ENCODE results near the gene HOXA1.

HOXA1 gene

GRCh38 chr7:27064159-27064558, 31.6 kb downstream of the HOXA1 start:
- Histone ChIP-seq H3K9me3 (ENCODE audit: control insufficient read depth, insufficient read depth, low read depth, low read length) (no peaks in the 10 kb centered on the region), H3K4me1 (ENCODE audit: control insufficient read depth, insufficient read depth, low read length) (0 out of 2 replicates have a peak, but pooled peaks cover 2% of the 10 kb centered on the region), H3K36me3 (ENCODE audit: control insufficient read depth in 2 of 2, insufficient read depth in 1 of 2, low read length in 2 of 2) (no peaks in the 10 kb centered on the region), H3K4me3 (ENCODE audit: low read depth, low read length) (no peak overlapping the region), H3K27ac (ENCODE audit: extremely low read depth, low read depth, low read length) (no peak overlapping the region)
- ChIA-PET POLR2A (interaction anchor here (0.6 kb wide), 1 partner anchor 1462 kb away, joined by 4 read pairs; no protein-coding TSS in a partner anchor), CTCF (interaction anchor here (0.6 kb wide), 1 partner anchor 36 kb away, joined by 3 read pairs; no protein-coding TSS in a partner anchor)
- TF ChIP-seq SALL2 (tag by site-specific recombination; IDR thresholded peaks at IDR 0.05; ENCODE audit: borderline replicate concordance), result no peak
- TF ChIP-seq ZNF426 (tag by site-specific recombination; IDR thresholded peaks at IDR 0.05), result no peak
- no peak for TF ChIP-seq ZBTB10 (tag by site-specific recombination; IDR thresholded peaks at IDR 0.05)
- TF ChIP-seq ZNF530 (tag by site-specific recombination; IDR thresholded peaks at IDR 0.05; ENCODE audit: low read depth), result no peak
- TF ChIP-seq YY1 (tag by site-specific recombination; IDR thresholded peaks at IDR 0.05), result no peak

GRCh38 chr7:27062946-27063345, 32.9 kb downstream of the HOXA1 start:
- H3K36me3 ChIP-seq (ENCODE audit: control insufficient read depth in 2 of 2, insufficient read depth in 1 of 2, low read length in 2 of 2), result no peaks in the 10 kb centered on the region
- CTCF ChIA-PET, result no interaction called here
- no peaks in the 10 kb centered on the region for H3K9me3 ChIP-seq (ENCODE audit: control insufficient read depth, insufficient read depth, low read depth, low read length)
- TF ChIP-seq PRDM10 (tag by site-specific recombination; IDR thresholded peaks at IDR 0.05), result no peak
- no peak for TF ChIP-seq HIC1 (tag by site-specific recombination; IDR thresholded peaks at IDR 0.05)
- no peak for TF ChIP-seq ZNF513 (tag by site-specific recombination; IDR thresholded peaks at IDR 0.05)
- no peak for TF ChIP-seq IKZF3 (tag by site-specific recombination; IDR thresholded peaks at IDR 0.05)
- no peak for TF ChIP-seq ZNF133 (tag by site-specific recombination; IDR thresholded peaks at IDR 0.05)
- TF ChIP-seq ZNF626 (tag by site-specific recombination; IDR thresholded peaks at IDR 0.05), result no peak
- TF ChIP-seq ZNF248 (tag by site-specific recombination; IDR thresholded peaks at IDR 0.05), result no peak
- TF ChIP-seq ZNF548 (tag by site-specific recombination; IDR thresholded peaks at IDR 0.05), result no peak
- no peak for TF ChIP-seq ZFP41 (tag by site-specific recombination; IDR thresholded peaks at IDR 0.05; ENCODE audit: borderline replicate concordance)
- TF ChIP-seq SP2 (tag by site-specific recombination; IDR thresholded peaks at IDR 0.05), result no peak
- no peak for TF ChIP-seq ZNF169 (tag by site-specific recombination; IDR thresholded peaks at IDR 0.05)
- no peak for TF ChIP-seq BCL11B (tag by site-specific recombination; IDR thresholded peaks at IDR 0.05; ENCODE audit: low read depth)
- no peak for TF ChIP-seq ZNF426 (tag by site-specific recombination; IDR thresholded peaks at IDR 0.05)
- TF ChIP-seq ZNF366 (tag by site-specific recombination; conservative IDR thresholded peaks at IDR 0.05), result no peak
- TF ChIP-seq ZNF561 (tag by site-specific recombination; IDR thresholded peaks at IDR 0.05; ENCODE audit: borderline replicate concordance), result no peak
- TF ChIP-seq TCF7L2 (IDR thresholded peaks at IDR 0.05; ENCODE audit: borderline replicate concordance, low read depth, low read length), result no peak
- no peak for TF ChIP-seq ZNF138 (tag by site-specific recombination; IDR thresholded peaks at IDR 0.05; ENCODE audit: borderline replicate concordance)
- H3K27ac ChIP-seq (ENCODE audit: extremely low read depth, low read depth, low read length), result no peak overlapping the region
- H3K4me3 ChIP-seq (ENCODE audit: low read depth, low read length), result no peak overlapping the region
- POLR2A ChIA-PET, result no interaction called here
- 0 out of 2 replicates have a peak, but pooled peaks cover 2% of the 10 kb centered on the region for H3K4me1 ChIP-seq (ENCODE audit: control insufficient read depth, insufficient read depth, low read length)

Measured in HEK293 (cell line).